Nephron progenitor cell (in vitro differentiated cells): Measurements from ENCODE around the gene ACADVL.

Experiments used
- DNase-seq: peaks from one replicate; pipeline ENCODE4 v3.0.0; 2021
- H3K27ac Mint-ChIP-seq: 2 replicates; pipeline ENCODE4 v1.8.0; 2021; ENCODE audit warnings: mild to moderate bottlenecking, moderate library complexity, mixed read lengths
- H3K27me3 Mint-ChIP-seq: 2 replicates; pipeline ENCODE4 v1.8.0; 2021; ENCODE audit warnings: mild to moderate bottlenecking, low read depth, mixed read lengths; ENCODE audit not compliant: poor library complexity
- H3K36me3 Mint-ChIP-seq: 2 replicates; pipeline ENCODE4 v1.8.0; 2021; ENCODE audit warnings: low read depth, mixed read lengths
- H3K4me1 Mint-ChIP-seq: 2 replicates; pipeline ENCODE4 v1.8.0; 2021; ENCODE audit warnings: mixed read lengths
- H3K4me3 Mint-ChIP-seq: 2 replicates; pipeline ENCODE4 v1.8.0; 2021; ENCODE audit warnings: mild to moderate bottlenecking, moderate library complexity, mixed read lengths
- H3K9me3 Mint-ChIP-seq: 2 replicates; pipeline ENCODE4 v1.8.0; 2021; ENCODE audit warnings: mild to moderate bottlenecking, moderate library complexity, mixed read lengths
- CTCF ChIP-seq: fragments of 200-600 bp; sonication (generic); IDR thresholded peaks from 2 replicates; pipeline ENCODE4 v1.5.0; 2021; ENCODE audit warnings: antibody characterized with exemption

The ACADVL gene

GRCh38 chr17:7214300-7215135 is 5.2 kb upstream of the ACADVL start:
- Mint-ChIP-seq H3K9me3 (no peaks in the 10 kb centered on the region), H3K27me3 (no peaks in the 10 kb centered on the region), H3K36me3 (peaks cover 6% of the 10 kb centered on the region), H3K4me1 (peaks cover 90% of the 10 kb centered on the region), H3K4me3 (peak overlapping the region; percentile 83), H3K27ac (peak overlapping the region; percentile 99)
- peak; percentile 100 for DNase-seq
- peak; percentile 54 for TF ChIP-seq CTCF

DNA sequence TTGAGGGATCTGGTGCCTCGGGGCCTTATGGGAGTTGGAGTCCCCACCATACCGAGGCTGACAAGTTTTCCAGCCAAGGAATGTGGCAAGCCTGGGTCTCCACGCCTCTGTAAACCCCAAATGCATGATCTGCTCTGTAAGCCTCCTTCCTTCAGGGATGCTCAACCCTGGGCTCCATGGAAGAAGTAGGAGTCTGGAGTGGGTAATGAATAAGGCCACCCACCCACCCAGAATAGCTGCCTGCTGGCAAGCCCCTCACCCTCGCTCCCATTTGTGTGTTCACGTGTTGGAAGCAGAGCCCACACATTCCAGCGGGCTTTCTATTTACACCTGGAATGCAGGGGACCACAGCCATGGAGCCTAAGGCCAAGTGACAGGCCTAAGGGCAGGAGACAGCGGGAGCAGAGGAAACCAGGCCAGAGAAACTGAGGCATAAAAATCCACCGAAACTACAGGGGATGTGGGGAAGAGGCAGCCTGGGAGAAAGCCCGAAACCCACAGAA is 4.6 kb upstream of the ACADVL start:
- TF ChIP-seq CTCF: no peak
- peaks cover 6% of the 10 kb centered on the region for H3K36me3 Mint-ChIP-seq
- H3K4me3 Mint-ChIP-seq: peak overlapping the region; percentile 83
- no peaks in the 10 kb centered on the region for H3K9me3 Mint-ChIP-seq
- H3K4me1 Mint-ChIP-seq: peaks cover 86% of the 10 kb centered on the region
- DNase-seq: no peak
- H3K27ac Mint-ChIP-seq: peak overlapping the region; percentile 99
- H3K27me3 Mint-ChIP-seq: no peaks in the 10 kb centered on the region

DNA sequence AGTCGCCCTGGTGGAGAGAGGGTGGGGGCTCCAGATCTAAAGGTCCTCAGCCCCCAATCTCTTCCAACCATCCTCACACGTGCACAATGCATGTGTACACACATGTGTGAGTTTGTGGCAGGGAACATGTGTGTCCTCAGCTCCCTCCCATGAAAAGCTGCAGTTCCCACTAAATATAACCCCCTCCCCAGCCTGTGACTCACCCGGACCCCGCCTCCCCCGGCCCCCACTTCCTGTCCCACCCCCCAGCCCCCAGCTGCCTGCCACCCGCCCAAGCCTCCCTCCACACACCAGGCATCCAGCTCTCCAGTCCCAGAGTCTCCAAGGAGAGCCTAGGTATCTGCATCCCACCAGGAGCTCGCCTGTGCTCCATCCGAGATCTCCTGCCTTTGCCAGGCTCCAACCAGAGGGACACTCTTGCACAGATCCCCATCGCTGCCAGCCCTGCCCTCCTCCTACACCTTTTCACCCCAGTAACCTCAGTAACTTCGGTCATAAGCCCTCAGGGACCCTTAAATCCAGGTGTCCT is 4.0 kb upstream of the ACADVL start:
- Mint-ChIP-seq H3K4me1 (peaks cover 86% of the 10 kb centered on the region), H3K4me3 (peak overlapping the region; percentile 83), H3K36me3 (peaks cover 6% of the 10 kb centered on the region), H3K9me3 (no peaks in the 10 kb centered on the region), H3K27ac (peak overlapping the region; percentile 99), H3K27me3 (no peaks in the 10 kb centered on the region)
- no peak for TF ChIP-seq CTCF
- no peak for DNase-seq

DNA sequence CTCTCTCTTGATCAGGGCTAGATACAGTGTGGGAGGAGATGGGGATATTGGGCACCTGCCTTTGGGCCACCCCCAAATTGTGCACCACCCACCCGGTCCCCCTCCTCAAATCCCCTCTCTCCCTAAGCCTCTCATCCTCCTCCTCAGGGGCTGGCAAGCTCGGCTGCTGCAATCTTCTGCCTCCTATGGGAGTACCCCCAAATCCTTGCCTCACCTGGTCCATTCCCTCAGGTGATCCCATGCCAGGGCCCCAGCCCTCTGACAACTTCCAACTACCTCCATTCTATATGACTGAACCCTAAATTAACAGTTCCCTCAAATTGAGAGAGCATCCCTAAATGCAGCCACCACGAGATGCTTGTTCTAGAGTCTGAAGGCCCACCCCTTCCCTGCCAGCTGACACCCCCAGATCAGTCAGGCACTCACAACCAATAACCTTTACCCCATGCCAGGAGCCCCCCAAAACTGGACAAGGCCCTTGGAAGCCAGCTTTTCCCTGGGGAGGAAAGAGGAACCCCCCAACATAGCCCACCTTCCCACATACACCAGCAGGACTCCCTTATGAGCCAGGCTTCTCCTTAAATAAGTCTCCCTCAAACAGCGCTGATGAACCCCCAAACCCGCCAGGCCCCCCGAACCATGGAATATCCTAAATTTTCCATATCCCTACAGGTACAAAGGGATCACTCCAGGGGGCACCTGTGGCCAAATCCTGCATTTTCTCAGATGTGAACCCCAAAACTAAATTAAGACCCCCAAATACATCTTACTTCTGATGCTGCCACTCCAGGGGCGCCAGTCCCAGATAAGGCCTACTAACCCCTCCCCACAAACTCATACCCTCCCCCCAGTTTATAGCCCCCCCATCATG is 3.3 kb upstream of the ACADVL start:
- no peaks in the 10 kb centered on the region for H3K27me3 Mint-ChIP-seq
- H3K4me3 Mint-ChIP-seq: peak overlapping the region; percentile 83
- H3K4me1 Mint-ChIP-seq: peaks cover 86% of the 10 kb centered on the region
- peaks cover 6% of the 10 kb centered on the region for H3K36me3 Mint-ChIP-seq
- TF ChIP-seq CTCF: no peak
- peak overlapping the region; percentile 92 for H3K27ac Mint-ChIP-seq
- no peaks in the 10 kb centered on the region for H3K9me3 Mint-ChIP-seq
- DNase-seq: no peak

- H3K4me1 Mint-ChIP-seq: peaks cover 85% of the 10 kb centered on the region
- peak; percentile 59 for DNase-seq
- H3K27ac Mint-ChIP-seq: peak overlapping the region; percentile 92
- H3K9me3 Mint-ChIP-seq: no peaks in the 10 kb centered on the region
- H3K27me3 Mint-ChIP-seq: no peaks in the 10 kb centered on the region
- peaks cover 6% of the 10 kb centered on the region for H3K36me3 Mint-ChIP-seq
- no peak for TF ChIP-seq CTCF
- H3K4me3 Mint-ChIP-seq: peak overlapping the region; percentile 95
These were observed 2.4 kb upstream of the ACADVL start for GRCh38 chr17:7217113-7217987.
